Measurements from ENCODE around the gene CAMKK1.

CAMKK1 gene

GRCh38 chr17:3895354-3895753, 2.5 kb upstream of the CAMKK1 start:
- no peak for DNase-seq

GRCh38 chr17:3894911-3895343, 2.1 kb upstream of the CAMKK1 start:
- no peak for DNase-seq

- DNase-seq: no peak
Observed at GRCh38 chr17:3894188-3894587, 1.3 kb upstream of the CAMKK1 start.

- DNase-seq: no peak
Observed at GRCh38 chr17:3893720-3894116, 865 bp upstream of the CAMKK1 start.

GRCh38 chr17:3892095-3892998, 506 bp downstream of the CAMKK1 start:
- DNase-seq: peak; percentile 40 to 62

GRCh38 chr17:3891626-3892094, 1.2 kb downstream of the CAMKK1 start:
- DNase-seq: no peak

GRCh38 chr17:3890878-3891219, 2.0 kb downstream of the CAMKK1 start:
- no peak for DNase-seq

- DNase-seq: peak; percentile 32 to 42
Observed at GRCh38 chr17:3890082-3890877, 2.6 kb downstream of the CAMKK1 start.

GRCh38 chr17:3889325-3890012, 3.4 kb downstream of the CAMKK1 start:
- DNase-seq: no peak

GRCh38 chr17:3888343-3889171, 4.3 kb downstream of the CAMKK1 start:
- DNase-seq: no peak

- DNase-seq: no peak
Observed at GRCh38 chr17:3887804-3888203, 5.0 kb downstream of the CAMKK1 start.

- DNase-seq: no peak
Observed at GRCh38 chr17:3887394-3887793, 5.5 kb downstream of the CAMKK1 start.

GRCh38 chr17:3886776-3887175, 6.1 kb downstream of the CAMKK1 start:
- no peak for DNase-seq

- peak in 1 of 2 experiments; percentile 53 for DNase-seq
Observed at GRCh38 chr17:3885970-3886369, 6.9 kb downstream of the CAMKK1 start.

GRCh38 chr17:3885271-3885670, 7.6 kb downstream of the CAMKK1 start:
- no peak for DNase-seq

- DNase-seq: no peak
Observed at GRCh38 chr17:3884188-3884587, 8.7 kb downstream of the CAMKK1 start.

GRCh38 chr17:3882276-3882675, 10.6 kb downstream of the CAMKK1 start:
- DNase-seq: no peak

GRCh38 chr17:3880983-3881382, 11.9 kb downstream of the CAMKK1 start:
- no peak for DNase-seq

GRCh38 chr17:3879591-3880417, 13.0 kb downstream of the CAMKK1 start:
- no peak for DNase-seq

GRCh38 chr17:3879186-3879585, 13.7 kb downstream of the CAMKK1 start:
- no peak for DNase-seq

- no peak for DNase-seq
Observed at GRCh38 chr17:3877220-3877619, 15.6 kb downstream of the CAMKK1 start.
